HEK293 (cell line): Measurements from ENCODE around the gene RBP2.

Experiments
- CTCF ChIA-PET: fragments of 350-600 bp; formaldehyde crosslinking; extraction: SDS; loops from one replicate; lab custom pipeline; 2021; ENCODE audit warnings: antibody characterized with exemption; lab: Yijun Ruan, JAX
- POLR2A ChIA-PET: fragments of 300-600 bp; formaldehyde crosslinking; extraction: SDS; loops from one replicate; lab custom pipeline; 2020; ENCODE audit warnings: antibody characterized with exemption, inconsistent platforms; lab: Yijun Ruan, JAX
- H3K27ac ChIP-seq: fragments of 200-500 bp; sonication (Bioruptor generic); 2 replicates; pipeline ENCODE4 v1.5.1; 2014; ENCODE audit warnings: low read depth, low read length, control low read depth, inconsistent platforms; ENCODE audit errors: extremely low read depth
- H3K36me3 ChIP-seq, 2 experiments: fragments of 200-500 bp in 1 of 2; sonication (Bioruptor generic) in 1 of 2; 1 replicate in 1 of 2; 2 replicates in 1 of 2; pipeline ENCODE4 v1.5.1; 2014 to 2017; ENCODE audit warnings: inconsistent platforms in 2 of 2, low read length in 2 of 2; ENCODE audit not compliant: control insufficient read depth in 2 of 2, insufficient read depth in 1 of 2
- H3K4me1 ChIP-seq: fragments of 200-500 bp; sonication (Bioruptor generic); 2 replicates; pipeline ENCODE4 v1.5.1; 2014; ENCODE audit warnings: mild to moderate bottlenecking, low read length, inconsistent platforms; ENCODE audit not compliant: control insufficient read depth, insufficient read depth
- H3K4me3 ChIP-seq: 2 replicates; pipeline ENCODE4 v1.5.1; 2011; ENCODE audit warnings: low read depth, mild to moderate bottlenecking, control low read depth, low read length, moderate library complexity
- H3K9me3 ChIP-seq: fragments of 200-500 bp; sonication (Bioruptor generic); 2 replicates; pipeline ENCODE4 v1.5.1; 2014; ENCODE audit warnings: low read depth, low read length, inconsistent platforms; ENCODE audit not compliant: control insufficient read depth, insufficient read depth
- FEZF1 ChIP-seq: fragments of 450-650 bp; formaldehyde crosslinking; IDR thresholded peaks from 2 replicates; pipeline ENCODE4 v1.5.1; 2016; ENCODE audit warnings: missing biosample characterization, missing genetic modification characterization
- GFI1B ChIP-seq: fragments of 450-650 bp; formaldehyde crosslinking; IDR thresholded peaks from 2 replicates; pipeline ENCODE4 v1.5.1; 2016; ENCODE audit warnings: missing biosample characterization, missing genetic modification characterization
- KLF1 ChIP-seq: fragments of 450-650 bp; formaldehyde crosslinking; IDR thresholded peaks from 2 replicates; pipeline ENCODE4 v1.5.1; 2016; ENCODE audit warnings: missing biosample characterization, missing genetic modification characterization
- TCF7L2 ChIP-seq: IDR thresholded peaks from 2 replicates; pipeline ENCODE4 v1.6.1; 2011; ENCODE audit warnings: low read depth, mild to moderate bottlenecking, inconsistent platforms, low read length, moderate library complexity, borderline replicate concordance
- ZBTB21 ChIP-seq: fragments of 450-650 bp; formaldehyde crosslinking; IDR thresholded peaks from 2 replicates; pipeline ENCODE4 v1.5.1; 2017; ENCODE audit warnings: missing biosample characterization, missing genetic modification characterization
- ZFP3 ChIP-seq: fragments of 450-650 bp; formaldehyde crosslinking; IDR thresholded peaks from 2 replicates; pipeline ENCODE4 v1.5.1; 2016; ENCODE audit warnings: low read depth, missing biosample characterization, missing genetic modification characterization
- ZNF112 ChIP-seq: fragments of 450-650 bp; formaldehyde crosslinking; IDR thresholded peaks from 2 replicates; pipeline ENCODE4 v1.5.0; 2017; ENCODE audit warnings: missing biosample characterization, missing genetic modification characterization
- ZNF148 ChIP-seq: fragments of 450-650 bp; formaldehyde crosslinking; IDR thresholded peaks from 2 replicates; pipeline ENCODE4 v1.5.0; 2017; ENCODE audit warnings: missing biosample characterization, missing genetic modification characterization, borderline replicate concordance
- ZNF184 ChIP-seq: fragments of 450-650 bp; IDR thresholded peaks from 2 replicates; pipeline ENCODE4 v1.5.1; 2018; ENCODE audit warnings: missing biosample characterization, mild to moderate bottlenecking, missing genetic modification characterization
- ZNF23 ChIP-seq: fragments of 450-650 bp; formaldehyde crosslinking; IDR thresholded peaks from 2 replicates; pipeline ENCODE4 v1.5.1; 2016; ENCODE audit warnings: missing biosample characterization, missing genetic modification characterization, borderline replicate concordance
- ZNF274 ChIP-seq, 2 experiments: fragments of 200-500 bp in 1 of 2; fragments of 450-650 bp in 1 of 2; sonication (Bioruptor generic) in 1 of 2; formaldehyde crosslinking in 1 of 2; IDR thresholded peaks; 2 replicates each; pipeline versions ENCODE4 v1.5.1 to v1.6.1; 2014 to 2016; ENCODE audit warnings: borderline replicate concordance in 1 of 2, inconsistent platforms in 1 of 2, low read length in 1 of 2, missing biosample characterization in 1 of 2, missing genetic modification characterization in 1 of 2
- ZNF280C ChIP-seq: fragments of 450-650 bp; formaldehyde crosslinking; IDR thresholded peaks from 2 replicates; pipeline ENCODE4 v1.5.1; 2016; ENCODE audit warnings: missing biosample characterization, missing genetic modification characterization
- ZNF366 ChIP-seq: fragments of 450-650 bp; formaldehyde crosslinking; conservative IDR thresholded peaks from 2 replicates; pipeline ENCODE4 v1.5.1; 2016; ENCODE audit warnings: missing biosample characterization, missing genetic modification characterization
- ZNF37A ChIP-seq: fragments of 450-650 bp; IDR thresholded peaks from 2 replicates; pipeline ENCODE4 v1.5.1; 2018; ENCODE audit warnings: missing biosample characterization, missing genetic modification characterization
- ZNF433 ChIP-seq: fragments of 450-650 bp; formaldehyde crosslinking; IDR thresholded peaks from 2 replicates; pipeline ENCODE4 v1.5.1; 2016; ENCODE audit warnings: missing biosample characterization, missing genetic modification characterization, low read depth
- ZNF514 ChIP-seq: fragments of 450-650 bp; formaldehyde crosslinking; IDR thresholded peaks from 2 replicates; pipeline ENCODE4 v1.5.1; 2016; ENCODE audit warnings: missing biosample characterization, missing genetic modification characterization
- ZNF518A ChIP-seq: fragments of 450-650 bp; formaldehyde crosslinking; conservative IDR thresholded peaks from 2 replicates; pipeline ENCODE4 v1.5.1; 2016; ENCODE audit warnings: low read depth, missing biosample characterization, missing genetic modification characterization
- ZNF555 ChIP-seq: fragments of 450-650 bp; formaldehyde crosslinking; conservative IDR thresholded peaks from 2 replicates; pipeline ENCODE4 v1.5.1; 2017; ENCODE audit warnings: missing biosample characterization, mild to moderate bottlenecking, missing genetic modification characterization, inconsistent platforms
- ZNF621 ChIP-seq: fragments of 450-650 bp; formaldehyde crosslinking; IDR thresholded peaks from 2 replicates; pipeline ENCODE4 v1.5.1; 2017; ENCODE audit warnings: missing biosample characterization, missing genetic modification characterization
- ZNF624 ChIP-seq: fragments of 450-650 bp; formaldehyde crosslinking; IDR thresholded peaks from 2 replicates; pipeline ENCODE4 v1.5.1; 2017; ENCODE audit warnings: missing biosample characterization, missing genetic modification characterization
- ZNF660 ChIP-seq: fragments of 450-650 bp; IDR thresholded peaks from 2 replicates; pipeline ENCODE4 v1.5.1; 2018; ENCODE audit warnings: missing biosample characterization, mild to moderate bottlenecking, missing genetic modification characterization
- ZNF677 ChIP-seq: fragments of 450-650 bp; IDR thresholded peaks from 2 replicates; pipeline ENCODE4 v1.5.0; 2018; ENCODE audit warnings: missing biosample characterization, mild to moderate bottlenecking, missing genetic modification characterization, moderate library complexity
- ZNF707 ChIP-seq: fragments of 450-650 bp; formaldehyde crosslinking; IDR thresholded peaks from 2 replicates; pipeline ENCODE4 v1.5.1; 2016; ENCODE audit warnings: missing biosample characterization, missing genetic modification characterization
- ZNF837 ChIP-seq: fragments of 450-650 bp; formaldehyde crosslinking; IDR thresholded peaks from 2 replicates; pipeline ENCODE4 v1.5.1; 2016; ENCODE audit warnings: missing biosample characterization, missing genetic modification characterization
- ZSCAN16 ChIP-seq: fragments of 450-650 bp; formaldehyde crosslinking; IDR thresholded peaks from 2 replicates; pipeline ENCODE4 v1.5.1; 2016; ENCODE audit warnings: missing biosample characterization, missing genetic modification characterization
- ZSCAN30 ChIP-seq: fragments of 450-650 bp; IDR thresholded peaks from 2 replicates; pipeline ENCODE4 v1.5.1; 2018; ENCODE audit warnings: missing biosample characterization, mild to moderate bottlenecking, missing genetic modification characterization, moderate library complexity

The RBP2 gene

GRCh38 chr3:139439278-139439677 is 37.0 kb downstream of the RBP2 start (continued):
- TF ChIP-seq FEZF1 (tag by site-specific recombination) = no peak

GRCh38 chr3:139434764-139435307 is 41.5 kb downstream of the RBP2 start:
- CTCF ChIA-PET = interaction anchor here (1.0 to 2.0 kb wide), 2 partner anchors 10 to 127 kb away, joined by 3 to 7 read pairs; no protein-coding TSS in a partner anchor
- H3K27ac ChIP-seq = no peak overlapping the region
- no peak overlapping the region for H3K4me3 ChIP-seq
- H3K36me3 ChIP-seq = no peaks in the 10 kb centered on the region
- TF ChIP-seq ZSCAN16 (tag by site-specific recombination) (no peak), ZNF37A (tag by site-specific recombination) (no peak), ZSCAN30 (tag by site-specific recombination) (no peak), ZNF621 (no peak), ZNF837 (no peak), ZNF148 (tag by site-specific recombination) (no peak), ZNF112 (tag by site-specific recombination) (no peak), TCF7L2 (no peak), KLF1 (tag by site-specific recombination) (no peak), ZNF274 (IDR thresholded peaks at IDR 0.05; ENCODE audit: low read length) (no peak), ZNF274 (tag by site-specific recombination; IDR thresholded peaks at IDR 0.05; ENCODE audit: borderline replicate concordance) (no peak), ZNF514 (tag by site-specific recombination) (no peak), ZNF660 (tag by site-specific recombination) (no peak), ZNF184 (tag by site-specific recombination) (no peak)
- no peaks in the 10 kb centered on the region for H3K4me1 ChIP-seq
- H3K9me3 ChIP-seq = no peaks in the 10 kb centered on the region
- POLR2A ChIA-PET = no interaction called here

- Histone ChIP-seq H3K9me3 (no peaks in the 10 kb centered on the region), H3K4me3 (no peak overlapping the region), H3K4me1 (no peaks in the 10 kb centered on the region), H3K36me3 (no peaks in the 10 kb centered on the region), H3K27ac (no peak overlapping the region)
- ChIA-PET CTCF (interaction anchor here (1.0 to 2.0 kb wide), 2 partner anchors 9 to 128 kb away, joined by 3 to 7 read pairs; no protein-coding TSS in a partner anchor), POLR2A (no interaction called here)
- no peak for TF ChIP-seq ZNF677 (tag by site-specific recombination)
- no peak for TF ChIP-seq ZNF624 (tag by site-specific recombination)
- TF ChIP-seq ZNF518A (tag by site-specific recombination) = no peak
- no peak for TF ChIP-seq ZNF433 (tag by site-specific recombination)
- TF ChIP-seq ZNF366 (tag by site-specific recombination) = no peak
- no peak for TF ChIP-seq GFI1B (tag by site-specific recombination)
- no peak for TF ChIP-seq ZNF23 (tag by site-specific recombination)
- no peak for TF ChIP-seq ZFP3
- no peak for TF ChIP-seq ZNF707 (tag by site-specific recombination)
- TF ChIP-seq ZNF555 (tag by site-specific recombination) = no peak
- TF ChIP-seq ZBTB21 = no peak
- no peak for TF ChIP-seq ZNF280C (tag by site-specific recombination)
Measured at GRCh38 chr3:139434228-139434627, 42.1 kb downstream of the RBP2 start.
